DMS153 treated with DMSO at 0.1 percent for 48 hours (cell line): ENCODE data around the gene ANK2.

ENCODE experiments used
- DNase-seq: peaks from one replicate; lab custom pipeline; 2025; ENCODE audit not compliant: unreplicated experiment; lab: John Stamatoyannopoulos, UW

The ANK2 gene

DNA sequence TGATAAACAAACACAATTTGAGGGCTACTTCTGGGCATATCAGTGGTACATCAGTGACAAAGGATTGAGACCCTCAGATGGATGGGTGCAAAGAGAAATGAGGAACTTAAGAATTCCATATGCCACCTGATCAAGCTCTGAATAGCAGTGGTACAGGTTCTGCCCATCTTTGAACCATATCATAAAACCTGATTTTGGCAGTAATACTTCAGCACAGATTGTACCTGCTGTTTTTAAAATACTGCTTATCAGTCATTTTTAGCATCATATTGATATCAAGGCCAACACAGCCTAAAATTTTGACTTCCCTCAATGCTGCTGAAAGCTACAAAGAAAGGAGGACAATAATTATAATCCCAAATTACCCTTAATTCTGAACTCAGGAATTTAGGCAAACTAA lies 41.5 kb downstream of the ANK2 start:
- no peak for DNase-seq

- no peak for DNase-seq
Observed at GRCh38 chr4:113094331-113094730, 44.9 kb downstream of the ANK2 start.

DNA sequence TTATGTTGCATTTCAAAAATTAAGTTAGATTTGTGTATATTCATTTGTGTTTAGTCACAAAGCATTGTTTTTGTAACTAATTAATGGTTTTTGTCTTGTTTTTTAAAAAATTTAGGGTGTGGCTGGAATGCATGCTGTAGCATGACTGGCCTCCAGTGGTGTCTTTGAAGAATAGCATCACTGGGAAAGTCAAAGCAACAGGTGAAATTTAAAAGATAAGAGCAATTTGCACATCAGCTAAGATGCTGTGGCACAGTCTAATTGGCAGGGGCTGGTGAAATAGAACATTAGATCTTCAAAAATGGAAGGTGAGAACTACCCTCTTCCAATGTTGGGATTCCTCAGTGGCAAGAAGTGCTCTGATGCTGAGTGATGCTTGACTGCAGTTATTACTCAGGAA lies 45.3 kb downstream of the ANK2 start:
- no peak for DNase-seq

DNA sequence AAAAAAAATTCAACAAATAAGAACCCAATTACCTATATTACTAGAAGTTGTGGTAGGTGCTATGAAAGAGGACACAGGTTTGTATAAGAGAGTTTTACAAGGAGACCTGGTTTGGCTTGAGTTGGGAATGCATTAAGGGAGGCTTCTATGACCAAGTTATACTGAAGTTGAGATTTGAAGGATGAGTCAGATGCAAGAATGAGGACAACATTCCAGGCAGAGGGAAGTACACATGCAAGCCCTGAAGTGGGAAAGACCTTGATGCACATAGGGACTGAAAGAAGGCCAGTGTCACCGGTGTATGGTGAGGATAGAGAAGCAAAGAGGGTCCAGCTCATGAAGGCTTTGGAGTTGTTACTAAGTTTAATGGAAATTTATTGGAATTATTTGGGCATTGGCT lies 52.2 kb downstream of the ANK2 start:
- DNase-seq: no peak

DNA sequence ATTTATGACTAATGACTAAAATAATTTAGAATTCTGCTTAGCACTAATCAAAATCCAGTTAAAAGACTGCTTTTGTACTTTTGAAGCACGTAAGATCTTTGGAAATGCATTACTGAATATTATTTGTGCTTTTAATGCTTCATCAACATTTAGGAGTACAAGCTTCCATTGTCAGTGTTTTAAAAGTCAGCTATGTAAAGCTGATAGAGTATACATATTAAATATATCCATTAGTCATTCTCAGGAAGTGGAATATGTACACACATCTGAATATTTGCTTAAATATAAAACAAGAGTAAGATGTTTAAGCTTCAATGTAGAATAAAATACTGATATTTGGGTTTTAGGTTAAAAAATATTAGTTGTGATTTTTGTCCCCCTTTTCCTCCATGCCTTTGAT lies 54.1 kb downstream of the ANK2 start:
- DNase-seq: no peak

DNA sequence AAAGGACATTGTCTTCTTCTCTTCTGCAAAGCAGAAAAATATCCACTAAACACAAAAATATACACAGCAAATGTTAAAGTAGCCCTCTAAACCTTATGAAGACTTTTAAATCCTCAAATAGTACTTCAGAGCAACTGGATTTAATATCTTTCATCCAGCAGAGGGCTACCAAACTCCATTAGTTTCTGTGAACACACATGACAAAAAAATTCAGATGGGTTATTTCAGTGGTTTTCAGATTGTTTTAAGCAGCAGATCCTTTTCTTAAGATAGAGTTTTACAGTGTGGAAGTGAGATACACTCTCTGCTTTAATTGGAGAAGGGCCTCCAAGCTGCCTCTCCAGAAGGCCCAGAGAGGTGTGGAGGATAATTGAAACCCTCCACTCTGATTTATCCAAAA lies 56.7 kb downstream of the ANK2 start:
- no peak for DNase-seq

- no peak for DNase-seq
Observed at GRCh38 chr4:113109106-113109718, 59.8 kb downstream of the ANK2 start.

GRCh38 chr4:113112338-113112978 lies 63.0 kb downstream of the ANK2 start:
- DNase-seq: no peak

DNA sequence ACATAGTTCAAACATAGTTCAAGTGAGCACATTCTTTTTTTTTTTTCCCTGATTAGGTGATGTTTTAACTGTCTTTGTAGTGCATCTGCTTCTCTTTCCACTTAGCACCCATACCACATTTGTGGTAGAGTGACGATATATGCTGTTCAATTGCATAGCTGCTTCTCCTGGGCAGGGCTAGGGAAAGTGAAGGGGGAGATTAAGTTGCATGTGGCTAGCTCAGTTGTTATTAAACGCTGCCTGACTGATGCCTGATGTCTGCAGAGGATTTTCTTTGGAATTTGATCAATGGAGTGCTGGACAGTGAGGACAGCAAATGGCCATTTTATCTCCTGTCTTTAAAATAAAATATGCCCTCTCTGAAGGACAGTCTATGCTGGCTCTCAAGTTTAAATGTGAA lies 63.7 kb downstream of the ANK2 start:
- DNase-seq: no peak

GRCh38 chr4:113114884-113115283 lies 65.4 kb downstream of the ANK2 start:
- no peak for DNase-seq

DNA sequence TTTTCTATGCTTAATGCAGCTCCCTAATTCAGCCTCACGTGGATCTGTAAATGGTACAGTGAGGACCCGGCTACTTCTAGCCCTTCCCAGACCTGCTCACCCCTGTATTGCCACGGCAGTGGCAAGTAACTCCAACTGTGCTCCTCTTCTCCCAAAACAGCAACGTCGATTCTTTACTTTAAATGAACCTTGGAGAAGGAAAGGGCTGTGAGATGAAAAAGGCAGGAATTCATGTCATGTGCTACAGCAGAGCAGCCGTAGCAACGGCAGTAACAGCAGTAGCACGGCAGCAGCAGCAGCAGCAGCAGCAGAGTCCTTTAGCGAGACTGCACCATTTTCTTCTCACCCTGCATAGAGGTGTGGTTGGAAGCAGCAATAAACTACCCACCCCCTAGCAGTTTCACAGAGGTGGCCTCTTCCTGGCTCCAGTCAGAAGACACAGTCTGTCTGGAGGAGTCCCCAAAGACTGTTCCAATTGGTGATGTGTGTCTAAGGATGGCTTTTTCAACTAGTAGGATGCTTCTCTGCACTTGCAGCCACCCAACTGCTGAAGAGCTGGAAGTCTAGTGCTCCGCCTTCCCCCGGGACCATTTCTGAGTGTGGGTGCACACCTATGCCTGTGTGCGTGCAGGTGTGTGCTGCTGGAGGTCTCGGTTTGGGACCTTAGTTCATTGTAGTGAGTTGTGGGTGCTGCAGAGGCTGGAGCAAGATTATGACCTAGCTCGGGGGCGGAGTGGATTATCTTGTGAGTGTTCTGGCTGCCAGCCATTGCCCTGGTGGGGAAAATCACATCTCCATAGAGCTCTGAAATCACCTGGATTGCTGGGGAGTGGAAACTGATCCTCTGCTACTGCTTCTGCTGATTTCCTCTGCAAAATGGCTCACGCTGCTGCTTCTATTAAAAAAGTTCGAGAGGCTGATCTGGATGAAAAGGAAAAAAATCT lies 67.2 kb downstream of the ANK2 start:
- DNase-seq: peak; percentile 59

GRCh38 chr4:113117358-113117702 lies 67.9 kb downstream of the ANK2 start:
- DNase-seq: no peak

DNA sequence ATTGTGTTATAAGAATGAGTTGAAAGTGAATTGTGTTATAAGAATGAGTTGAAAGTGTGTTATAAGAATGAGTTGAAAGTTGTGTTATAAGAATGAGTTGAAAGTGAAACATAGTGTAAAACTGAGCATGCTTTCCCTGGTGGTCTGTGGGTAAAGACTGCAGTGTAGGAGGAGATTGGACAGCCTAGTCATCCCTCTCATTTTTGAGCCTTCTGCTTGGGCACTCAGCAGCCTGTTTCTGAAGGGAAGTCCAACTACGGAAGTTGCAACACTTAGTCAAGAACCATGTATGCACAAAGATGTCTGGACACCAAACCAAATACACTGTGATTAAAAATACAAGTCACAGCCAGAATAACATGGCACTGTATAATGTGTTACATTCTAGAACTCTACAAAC lies 72.6 kb downstream of the ANK2 start:
- no peak for DNase-seq

- no peak for DNase-seq
Observed at GRCh38 chr4:113125418-113125817, 76.0 kb downstream of the ANK2 start.

GRCh38 chr4:113131136-113131535 lies 81.7 kb downstream of the ANK2 start:
- no peak for DNase-seq

DNA sequence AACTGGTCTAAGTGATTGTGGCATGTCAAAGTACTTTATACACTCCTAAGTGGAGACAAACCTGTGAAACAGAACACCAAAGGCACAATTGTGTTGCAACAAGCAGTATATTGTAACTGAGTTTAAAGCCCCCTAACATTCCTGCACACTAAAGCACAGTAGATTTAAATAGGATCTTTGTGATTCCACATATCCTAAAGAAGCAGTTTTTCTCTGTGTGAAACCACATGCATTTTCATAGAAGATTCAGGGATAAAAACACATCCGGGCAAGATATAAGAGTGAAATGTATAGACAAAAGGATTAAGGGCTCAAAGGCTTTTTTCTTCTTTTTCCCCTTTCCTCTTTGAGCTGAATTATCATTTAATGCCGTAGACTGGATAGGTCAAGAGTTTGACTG lies 82.2 kb downstream of the ANK2 start:
- DNase-seq: no peak

DNA sequence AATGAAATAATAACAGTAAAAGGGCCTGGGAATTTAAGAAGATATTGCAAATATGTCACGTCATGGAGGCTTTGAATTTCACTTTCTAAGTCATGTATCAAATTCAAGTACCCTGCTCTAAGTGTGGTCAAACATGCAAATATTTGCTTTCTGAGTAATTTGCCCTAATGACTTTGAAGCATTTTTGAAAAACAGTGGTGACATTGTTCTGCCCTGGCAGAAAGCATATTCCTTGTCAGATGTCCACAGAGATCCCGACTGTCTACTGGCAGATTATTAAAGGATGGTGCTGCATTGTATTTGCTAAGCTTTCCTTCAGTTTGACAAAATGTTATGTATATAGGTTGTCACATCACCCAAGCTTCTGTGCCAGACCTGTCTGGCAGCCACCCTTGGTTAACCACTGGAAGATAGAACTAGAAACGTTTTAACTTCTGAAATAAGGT lies 92.5 kb downstream of the ANK2 start:
- DNase-seq: peak; percentile 74

DNA sequence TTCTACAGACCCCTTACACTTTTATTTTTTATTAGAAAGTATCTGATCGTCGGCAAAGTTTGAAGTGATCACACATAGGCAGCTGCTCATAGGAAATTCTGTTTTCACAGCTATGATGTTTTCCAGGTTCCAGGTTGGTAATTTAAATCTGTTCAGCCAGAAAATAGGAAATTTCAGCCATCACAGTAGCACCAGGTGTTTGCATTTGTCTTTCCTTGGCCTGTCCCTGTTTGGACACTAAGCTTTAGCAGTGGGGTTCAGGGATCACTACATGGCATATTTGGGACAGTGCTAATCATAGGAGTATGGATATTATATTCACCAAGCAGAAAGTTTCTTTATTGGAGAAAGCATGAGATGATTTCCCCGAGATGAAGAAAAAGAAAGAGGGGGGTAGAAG lies 92.9 kb downstream of the ANK2 start:
- no peak for DNase-seq

- DNase-seq: no peak
Observed at GRCh38 chr4:113144091-113144490, 94.6 kb downstream of the ANK2 start.

DNA sequence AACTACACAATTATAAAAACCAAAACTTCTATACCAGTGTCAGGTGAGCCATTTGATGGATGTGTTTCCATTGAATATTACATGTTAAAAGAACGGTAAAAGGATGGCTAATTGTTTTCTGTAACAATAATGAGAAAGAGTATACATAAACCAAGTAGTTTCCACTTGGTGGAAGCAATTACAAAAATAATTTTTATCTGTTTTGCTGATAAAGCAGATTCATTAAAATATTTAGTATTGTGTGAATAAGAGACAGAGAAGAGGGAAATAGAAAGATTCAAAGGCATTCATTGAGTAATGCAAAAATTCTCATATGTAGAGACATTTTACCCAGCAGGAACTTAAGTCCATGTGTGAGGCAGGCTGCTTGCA lies 95.7 kb downstream of the ANK2 start:
- DNase-seq: no peak

DNA sequence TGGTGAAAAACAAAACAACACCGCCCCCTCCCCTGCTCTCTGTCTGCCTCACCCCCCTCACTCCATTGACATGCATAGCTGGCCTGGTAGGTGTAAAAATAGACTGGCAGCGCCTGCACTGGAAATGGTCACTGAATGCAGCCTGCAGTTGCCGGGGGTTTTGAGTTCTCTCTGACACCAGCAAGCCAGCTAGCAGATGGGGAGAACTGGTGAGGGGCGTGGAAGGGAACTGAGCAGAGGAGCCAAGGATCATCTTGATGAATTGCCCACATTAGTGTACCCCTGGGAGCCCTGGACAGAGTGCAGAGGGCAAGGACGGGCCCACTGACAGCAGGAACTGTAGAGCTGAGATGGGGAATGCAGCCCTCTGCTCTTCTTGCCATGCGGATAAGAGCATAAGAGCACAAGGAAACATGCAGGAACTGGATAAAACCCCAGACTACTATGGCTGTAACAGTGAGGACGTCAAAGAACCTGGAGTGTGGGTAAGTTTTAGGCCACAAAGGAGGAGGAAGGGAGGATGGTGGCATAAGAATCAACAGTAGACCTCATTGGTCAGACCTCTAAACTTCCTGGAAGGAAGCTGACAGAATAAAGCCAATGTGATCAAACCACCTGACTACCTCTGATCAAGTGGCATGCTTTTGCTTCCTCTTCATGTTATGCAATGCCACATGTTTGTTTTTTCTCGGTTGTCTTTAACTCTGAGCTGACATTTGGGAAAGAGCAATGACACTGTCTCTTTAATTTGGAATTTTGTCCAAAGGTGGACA lies 96.3 kb downstream of the ANK2 start:
- no peak for DNase-seq
